Frontal cortex (tissue), 4 donors: ENCODE data around the gene LAMB2. TPM values are rescaled to one million over a fixed set of nuclear protein-coding genes. Genes with fewer than 3 reads are reported as not detected.

ENCODE experiments used
- DNase-seq, 2 donors: peaks; one replicate each; pipeline ENCODE4 v3.0.0; 2012; ENCODE audit warnings: low spot score in 2 of 2
- FAIRE-seq: peaks from 2 replicates; lab custom pipeline; 2012; peaks lifted over from hg19 to GRCh38; lab: Jason Lieb, UNC
- total RNA-seq: library from RNA; depleted of rRNA; stranded (reverse); fragments of >200 nt; gene quantifications from one replicate; pipeline ENCODE4 v1.2.3, GENCODE V29; 2014
- donor health status: control.
- donor health status: control.
- donor health status: control.

LAMB2 gene
- total RNA-seq, 1 donor from 2014 or later = 30.2 TPM

GRCh38 chr3:49162751-49163419 is 30.0 kb upstream of the LAMB2 start:
- FAIRE-seq (no peak), DNase-seq (no peak)

- FAIRE-seq (no peak), DNase-seq (no peak)
These were observed 29.1 kb upstream of the LAMB2 start for GRCh38 chr3:49161808-49162530.

- DNase-seq = no peak
- no peak for FAIRE-seq
These were observed 28.3 kb upstream of the LAMB2 start for GRCh38 chr3:49161197-49161596.

- no peak for DNase-seq
- FAIRE-seq = no peak
These were observed 25.9 kb upstream of the LAMB2 start for GRCh38 chr3:49158792-49159191.

- no peak for FAIRE-seq
- no peak for DNase-seq
These were observed 25.4 kb upstream of the LAMB2 start for GRCh38 chr3:49158103-49158709.

- no peak for DNase-seq
- no peak for FAIRE-seq
These were observed 24.4 kb upstream of the LAMB2 start for GRCh38 chr3:49157289-49157688.

GRCh38 chr3:49153349-49153912 is 20.6 kb upstream of the LAMB2 start:
- DNase-seq (no peak), FAIRE-seq (no peak)

- DNase-seq (no peak), FAIRE-seq (no peak)
These were observed 18.8 kb upstream of the LAMB2 start for GRCh38 chr3:49151610-49152009.

GRCh38 chr3:49148159-49148558 is 15.3 kb upstream of the LAMB2 start:
- no peak for DNase-seq
- FAIRE-seq = no peak

GRCh38 chr3:49140080-49140479 is 7.2 kb upstream of the LAMB2 start:
- DNase-seq = no peak
- FAIRE-seq = no peak

GRCh38 chr3:49135499-49135898 is 2.6 kb upstream of the LAMB2 start:
- no peak for FAIRE-seq
- no peak for DNase-seq

GRCh38 chr3:49134471-49135265 is 1.8 kb upstream of the LAMB2 start:
- FAIRE-seq (no peak), DNase-seq (no peak)

- DNase-seq (peak; percentile 66 to 85), FAIRE-seq (no peak)
These were observed 539 bp upstream of the LAMB2 start for GRCh38 chr3:49133226-49133951.

- FAIRE-seq (no peak), DNase-seq (no peak)
These were observed 795 bp downstream of the LAMB2 start for GRCh38 chr3:49132073-49132436.

- FAIRE-seq (no peak), DNase-seq (no peak)
These were observed 1.3 kb downstream of the LAMB2 start for GRCh38 chr3:49131576-49131975.

GRCh38 chr3:49131040-49131439 is 1.8 kb downstream of the LAMB2 start:
- no peak for FAIRE-seq

GRCh38 chr3:49124991-49125670 is 7.7 kb downstream of the LAMB2 start:
- FAIRE-seq (no peak), DNase-seq (peak in 1 of 2 donors; percentile 40)

More at GRCh38 chr3:49131040-49131439, 1.8 kb downstream of the LAMB2 start:
- DNase-seq = no peak

GRCh38 chr3:49124203-49124602 is 8.6 kb downstream of the LAMB2 start:
- DNase-seq (no peak), FAIRE-seq (no peak)

- FAIRE-seq = no peak
- no peak for DNase-seq
These were observed 9.2 kb downstream of the LAMB2 start for GRCh38 chr3:49123687-49124086.
